Breast epithelium (tissue), 3 donors: ENCODE measurements around the gene TNNI2.

ENCODE experiments used
- POLR2A ChIP-seq: fragments of 450-650 bp; IDR thresholded peaks from one replicate; pipeline ENCODE4 v1.6.1; 2016; ENCODE audit warnings: antibody characterized with exemption, mild to moderate bottlenecking, moderate library complexity
- POLR2AphosphoS5 ChIP-seq, 3 donors: sonication (generic); formaldehyde crosslinking; IDR thresholded peaks; one replicate each; pipeline ENCODE4 v1.6.1; 2017; ENCODE audit warnings: antibody characterized with exemption in 3 of 3
- TF ChIP-seq, protein P1 (sequence below), 3 donors: fragments of 450-650 bp; IDR thresholded peaks; one replicate each; pipeline ENCODE4 v1.5.1; 2016 to 2017; ENCODE audit warnings: antibody characterized with exemption in 3 of 3, mild to moderate bottlenecking in 3 of 3, moderate library complexity in 3 of 3

- TF ChIP-seq, protein P1, sequence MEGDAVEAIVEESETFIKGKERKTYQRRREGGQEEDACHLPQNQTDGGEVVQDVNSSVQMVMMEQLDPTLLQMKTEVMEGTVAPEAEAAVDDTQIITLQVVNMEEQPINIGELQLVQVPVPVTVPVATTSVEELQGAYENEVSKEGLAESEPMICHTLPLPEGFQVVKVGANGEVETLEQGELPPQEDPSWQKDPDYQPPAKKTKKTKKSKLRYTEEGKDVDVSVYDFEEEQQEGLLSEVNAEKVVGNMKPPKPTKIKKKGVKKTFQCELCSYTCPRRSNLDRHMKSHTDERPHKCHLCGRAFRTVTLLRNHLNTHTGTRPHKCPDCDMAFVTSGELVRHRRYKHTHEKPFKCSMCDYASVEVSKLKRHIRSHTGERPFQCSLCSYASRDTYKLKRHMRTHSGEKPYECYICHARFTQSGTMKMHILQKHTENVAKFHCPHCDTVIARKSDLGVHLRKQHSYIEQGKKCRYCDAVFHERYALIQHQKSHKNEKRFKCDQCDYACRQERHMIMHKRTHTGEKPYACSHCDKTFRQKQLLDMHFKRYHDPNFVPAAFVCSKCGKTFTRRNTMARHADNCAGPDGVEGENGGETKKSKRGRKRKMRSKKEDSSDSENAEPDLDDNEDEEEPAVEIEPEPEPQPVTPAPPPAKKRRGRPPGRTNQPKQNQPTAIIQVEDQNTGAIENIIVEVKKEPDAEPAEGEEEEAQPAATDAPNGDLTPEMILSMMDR (IDR thresholded peaks at IDR 0.05): no peak
- TF ChIP-seq POLR2AphosphoS5 (IDR thresholded peaks at IDR 0.05) (no peak), POLR2A (no peak)
Measured at GRCh38 chr11:1835671-1836010, 3.1 kb upstream of the TNNI2 start.
